Esophagus squamous epithelium (tissue), 5 donors: ENCODE data around the gene HMGN1. TPM values are rescaled to one million over a fixed set of nuclear protein-coding genes. Genes with fewer than 3 reads are reported as not detected.
A peak's percentile ranks its signal among the peaks of the same experiment; 100 is the strongest.

ENCODE experiments used
- DNase-seq: peaks from one replicate; lab custom pipeline; 2025; lab: John Stamatoyannopoulos, UW
- H3K27ac ChIP-seq, 4 donors: fragments of 200-600 bp; sonication (generic); one replicate each; pipeline ENCODE4 v1.5.1; 2016 to 2019; ENCODE audit warnings: mild to moderate bottlenecking in 1 of 4
- H3K27me3 ChIP-seq, 4 donors: fragments of 200-600 bp; sonication (generic); 1 replicate in 3 of 4; 2 replicates in 1 of 4; pipeline versions ENCODE4 v1.5.1 to v1.6.0; 2017 to 2021; ENCODE audit warnings: antibody characterized with exemption in 1 of 4
- H3K36me3 ChIP-seq, 3 donors: fragments of 200-600 bp; sonication (generic); one replicate each; pipeline ENCODE4 v1.5.1; 2016 to 2019
- H3K4me1 ChIP-seq, 3 donors: fragments of 200-600 bp; sonication (generic); one replicate each; pipeline ENCODE4 v1.5.1; 2017 to 2019
- H3K4me3 ChIP-seq, 4 donors: fragments of 200-600 bp; sonication (generic); 1 replicate in 3 of 4; 2 replicates in 1 of 4; pipeline ENCODE4 v1.5.1; 2016 to 2019; ENCODE audit warnings: mild to moderate bottlenecking in 2 of 4, moderate library complexity in 1 of 4
- H3K9me3 ChIP-seq, 3 donors: fragments of 200-600 bp; sonication (generic); one replicate each; pipeline ENCODE4 v1.5.1; 2016 to 2019
- CTCF ChIP-seq, 6 experiments: fragments of 450-650 bp in 4 of 6; fragments of 200-600 bp in 2 of 6; sonication (generic) in 2 of 6; IDR thresholded peaks; one replicate each; pipeline ENCODE4 v1.5.1; 2016 to 2019; ENCODE audit warnings: antibody characterized with exemption in 6 of 6, mild to moderate bottlenecking in 4 of 6, moderate library complexity in 4 of 6
- POLR2A ChIP-seq, 4 donors: fragments of 450-650 bp; IDR thresholded peaks; one replicate each; pipeline ENCODE4 v1.6.1; 2017; ENCODE audit warnings: antibody characterized with exemption in 4 of 4, mild to moderate bottlenecking in 4 of 4, moderate library complexity in 3 of 4
- WGBS, 2 donors: methylation state at CpG; one replicate each; pipeline ENCODE4 v1.1.5; 2018; 5-methylcytosine and 5-hydroxymethylcytosine counted together
- intact Hi-C: fragments of 100-400 bp; cut with DNase I; formaldehyde crosslinking; loops from one replicate; pipeline ENCODE4 v1.15.0; 2022
- total RNA-seq, 4 donors: library from RNA; depleted of rRNA; stranded (reverse); fragments of >200 nt; gene quantifications; one replicate each; pipeline ENCODE4 v1.1.0, GENCODE V29; 2016
- donor health status: DM: yes; HTN: yes; CAD: no.

HMGN1 gene
- total RNA-seq, 4 donors from 2014 or later: 114 to 193 (median 144) TPM

- no peak for DNase-seq
- intact Hi-C loops: no loop called here
- H3K36me3 ChIP-seq: no peaks in the 10 kb centered on the region
- TF ChIP-seq POLR2A (IDR thresholded peaks at IDR 0.05): no peak
- TF ChIP-seq CTCF (IDR thresholded peaks at IDR 0.05): no peak
- H3K4me1 ChIP-seq: no peaks in the 10 kb centered on the region
- no peaks in the 10 kb centered on the region for H3K9me3 ChIP-seq
- no peaks in the 10 kb centered on the region for H3K27me3 ChIP-seq
- 62 to 77% methylated on average over 3 to 4 of the region's 4 CpGs for WGBS, 2 donors
- H3K27ac ChIP-seq: no peak overlapping the region
- no peak overlapping the region for H3K4me3 ChIP-seq
Observed at GRCh38 chr21:39359382-39359781, 10.5 kb upstream of the HMGN1 start.

DNA sequence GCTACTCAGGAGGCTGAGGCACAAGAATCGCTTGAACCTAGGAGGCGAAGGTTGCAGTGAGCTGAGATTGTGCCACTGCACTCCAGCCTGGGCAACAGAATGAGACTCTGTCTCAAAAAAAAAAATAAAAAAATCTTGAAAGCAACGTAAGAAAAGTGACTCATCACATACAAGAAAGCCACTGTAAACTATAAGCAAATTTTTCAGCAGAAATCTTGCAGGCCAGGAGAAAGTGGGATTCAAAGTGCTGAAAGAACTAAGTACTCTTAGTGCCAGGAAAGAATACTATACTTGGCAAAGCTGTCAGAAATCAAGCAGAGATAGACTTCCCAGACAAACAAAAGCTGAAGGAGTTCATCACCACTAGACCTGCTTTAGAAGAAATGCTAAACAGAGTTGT is 4.4 kb upstream of the HMGN1 start:
- Histone ChIP-seq H3K27me3 (no peaks in the 10 kb centered on the region), H3K4me1 (peaks cover 3 to 10% (median 3%) of the 10 kb centered on the region in 3 donors), H3K9me3 (no peaks in the 10 kb centered on the region), H3K36me3 (no peaks in the 10 kb centered on the region), H3K27ac (no peak overlapping the region), H3K4me3 (no peak overlapping the region)
- 67 to 72% methylated on average over 3 of the region's 3 CpGs for WGBS, 2 donors
- no peak for DNase-seq
- TF ChIP-seq POLR2A (IDR thresholded peaks at IDR 0.05): no peak
- no peak for TF ChIP-seq CTCF (IDR thresholded peaks at IDR 0.05)
- intact Hi-C loops: no loop called here

GRCh38 chr21:39350094-39351005 is 1.5 kb upstream of the HMGN1 start:
- TF ChIP-seq CTCF (IDR thresholded peaks at IDR 0.05): no peak
- TF ChIP-seq POLR2A (IDR thresholded peaks at IDR 0.05): no peak
- Histone ChIP-seq H3K9me3 (no peaks in the 10 kb centered on the region), H3K4me1 (peaks cover 3 to 35% (median 24%) of the 10 kb centered on the region in 3 donors), H3K27ac (peak overlapping the region; percentile 93 to 99 (median 99)), H3K4me3 (peak overlapping the region; percentile 66 to 74 (median 70)), H3K27me3 (no peaks in the 10 kb centered on the region), H3K36me3 (peaks cover 0 to 9% (median 0%) of the 10 kb centered on the region in 3 donors)
- 55 to 67% methylated on average over 18 of the region's 19 CpGs for WGBS, 2 donors
- no peak for DNase-seq
- intact Hi-C loops: no loop called here

GRCh38 chr21:39349211-39350093 is 564 bp upstream of the HMGN1 start:
- peak; percentile 78 for DNase-seq
- intact Hi-C loops: no loop called here
- Histone ChIP-seq H3K27me3 (no peaks in the 10 kb centered on the region), H3K4me1 (peaks cover 3 to 44% (median 24%) of the 10 kb centered on the region in 3 donors), H3K4me3 (peak overlapping the region; percentile 66 to 74 (median 70)), H3K27ac (peak overlapping the region; percentile 93 to 99 (median 99)), H3K36me3 (peaks cover 0 to 18% (median 0%) of the 10 kb centered on the region in 3 donors), H3K9me3 (no peaks in the 10 kb centered on the region)
- peak in 2 of 4 donors; percentile 20 to 55 for TF ChIP-seq POLR2A (IDR thresholded peaks at IDR 0.05)
- peak in 1 of 6 experiments; percentile 18 for TF ChIP-seq CTCF (IDR thresholded peaks at IDR 0.05)
- WGBS, 2 donors: 6 to 9% methylated on average over 12 to 23 of the region's 56 CpGs
